CD4-positive, CD25-positive, alpha-beta regulatory T cell (primary cell): ENCODE results near the gene ACACA. TPM values are rescaled to one million over a fixed set of nuclear protein-coding genes. Genes with fewer than 3 reads are reported as not detected.
A peak's percentile ranks its signal among the peaks of the same experiment; 100 is the strongest.

ENCODE experiments used
- ATAC-seq, 2 donors: fragments of 150-1000 bp; cut with Tn5 transposase; one replicate each; pipeline ENCODE4 v1.10.0; 2021; ENCODE audit warnings: low read depth in 2 of 2, moderate number of reproducible peaks in 2 of 2, moderate library complexity in 1 of 2
- DNase-seq, 3 donors: peaks; one replicate each; pipeline versions ENCODE4 v3.0.0 to v3.0.0-alpha.2; 2012 to 2022; ENCODE audit warnings: mixed read lengths in 1 of 3
- H3K27ac ChIP-seq: one replicate; pipeline ENCODE4 v1.7.0; 2013; ENCODE audit warnings: mild to moderate bottlenecking, low read length; ENCODE audit not compliant: insufficient read depth, poor library complexity, severe bottlenecking
- H3K27me3 ChIP-seq: one replicate; pipeline ENCODE4 v1.7.0; 2013; ENCODE audit warnings: low read length; ENCODE audit not compliant: control insufficient read depth, insufficient read depth
- H3K36me3 ChIP-seq: one replicate; pipeline ENCODE4 v1.7.0; 2013; ENCODE audit warnings: mild to moderate bottlenecking, low read length, moderate library complexity; ENCODE audit not compliant: control insufficient read depth, insufficient read depth
- H3K4me1 ChIP-seq: 2 replicates; pipeline ENCODE4 v1.7.0; 2013; ENCODE audit warnings: mild to moderate bottlenecking, low read length; ENCODE audit not compliant: insufficient read depth, control insufficient read depth, poor library complexity, severe bottlenecking
- H3K4me3 ChIP-seq: one replicate; pipeline ENCODE4 v1.7.0; 2013; ENCODE audit warnings: low read depth, mild to moderate bottlenecking, low read length, moderate library complexity
- H3K9me3 ChIP-seq, 2 experiments: 1 replicate in 1 of 2; 2 replicates in 1 of 2; pipeline ENCODE4 v1.7.0; 2013; ENCODE audit warnings: low read length in 2 of 2, mild to moderate bottlenecking in 1 of 2, moderate library complexity in 1 of 2; ENCODE audit not compliant: control insufficient read depth in 2 of 2
- H3K27ac Mint-ChIP-seq, 3 donors: one replicate each; pipeline ENCODE4 v1.8.0; 2020 to 2022; ENCODE audit warnings: mild to moderate bottlenecking in 3 of 3, mixed read lengths in 3 of 3, moderate library complexity in 2 of 3
- H3K27me3 Mint-ChIP-seq: one replicate; pipeline ENCODE4 v1.8.0; 2022; ENCODE audit warnings: mild to moderate bottlenecking, mixed read lengths
- H3K36me3 Mint-ChIP-seq: one replicate; pipeline ENCODE4 v1.8.0; 2020; ENCODE audit warnings: mixed read lengths
- H3K4me1 Mint-ChIP-seq, 4 donors: one replicate each; pipeline ENCODE4 v1.8.0; 2020 to 2022; ENCODE audit warnings: mixed read lengths in 4 of 4, mild to moderate bottlenecking in 1 of 4
- H3K4me3 Mint-ChIP-seq, 4 donors: one replicate each; pipeline ENCODE4 v1.8.0; 2020 to 2022; ENCODE audit warnings: mild to moderate bottlenecking in 4 of 4, mixed read lengths in 4 of 4, moderate library complexity in 3 of 4
- H3K9me3 Mint-ChIP-seq, 7 donors: one replicate each; pipeline ENCODE4 v1.8.0; 2020 to 2022; ENCODE audit warnings: mixed read lengths in 7 of 7, mild to moderate bottlenecking in 3 of 7, moderate library complexity in 2 of 7
- polyA plus RNA-seq, 4 donors: library from polyadenylated mRNA; unstranded; fragments of 300-500 nt; fragmentation: Illumina TruSeq; gene quantifications; one replicate each; pipeline ENCODE4 v1.2.3, GENCODE V29; 2021
- total RNA-seq: library from RNA; stranded (reverse); gene quantifications from one replicate; pipeline ENCODE4 v1.2.3, GENCODE V29; 2022

The ACACA gene
- total and polyA plus RNA-seq, 5 donors from 2014 or later = 7.4 to 42.9 (median 9.6) TPM

GRCh38 chr17:37220607-37220953 lies 186.1 kb downstream of the ACACA start:
- Mint-ChIP-seq H3K27me3 (no peaks in the 10 kb centered on the region), H3K4me1 (peaks cover 0 to 4% (median 0%) of the 10 kb centered on the region in 4 donors), H3K9me3 (no peaks in the 10 kb centered on the region), H3K27ac (peak overlapping the region in 1 of 3 donors; percentile 12), H3K4me3 (no peak overlapping the region), H3K36me3 (peaks cover 34% of the 10 kb centered on the region)
- Histone ChIP-seq H3K4me3 (no peak overlapping the region), H3K27me3 (no peaks in the 10 kb centered on the region), H3K27ac (no peak overlapping the region), H3K9me3 (no peaks in the 10 kb centered on the region), H3K4me1 (no peaks in the 10 kb centered on the region), H3K36me3 (peaks cover 8% of the 10 kb centered on the region)
- peak in 2 of 3 donors; percentile 5 to 54 for DNase-seq
- no peak for ATAC-seq

GRCh38 chr17:37219876-37220606 lies 186.6 kb downstream of the ACACA start:
- Mint-ChIP-seq H3K4me1 (peaks cover 0 to 4% (median 0%) of the 10 kb centered on the region in 4 donors), H3K9me3 (no peaks in the 10 kb centered on the region), H3K27me3 (no peaks in the 10 kb centered on the region), H3K4me3 (no peak overlapping the region), H3K36me3 (peaks cover 30% of the 10 kb centered on the region), H3K27ac (peak overlapping the region in 1 of 3 donors; percentile 47)
- DNase-seq = no peak
- H3K4me3 ChIP-seq = no peak overlapping the region
- H3K27ac ChIP-seq = no peak overlapping the region
- no peaks in the 10 kb centered on the region for H3K9me3 ChIP-seq
- H3K36me3 ChIP-seq = peaks cover 6% of the 10 kb centered on the region
- no peaks in the 10 kb centered on the region for H3K4me1 ChIP-seq
- ATAC-seq = no peak
- no peaks in the 10 kb centered on the region for H3K27me3 ChIP-seq

- H3K4me3 ChIP-seq = no peak overlapping the region
- no peak overlapping the region for H3K4me3 Mint-ChIP-seq
- peaks cover 0 to 4% (median 0%) of the 10 kb centered on the region in 4 donors for H3K4me1 Mint-ChIP-seq
- no peaks in the 10 kb centered on the region for H3K9me3 Mint-ChIP-seq
- no peaks in the 10 kb centered on the region for H3K9me3 ChIP-seq
- H3K36me3 ChIP-seq = peaks cover 6% of the 10 kb centered on the region
- DNase-seq (no peak), ATAC-seq (no peak)
- H3K27me3 ChIP-seq = no peaks in the 10 kb centered on the region
- no peak overlapping the region for H3K27ac ChIP-seq
- no peaks in the 10 kb centered on the region for H3K4me1 ChIP-seq
- no peak overlapping the region for H3K27ac Mint-ChIP-seq
- H3K27me3 Mint-ChIP-seq = no peaks in the 10 kb centered on the region
- H3K36me3 Mint-ChIP-seq = peaks cover 36% of the 10 kb centered on the region
These were observed 187.8 kb downstream of the ACACA start for GRCh38 chr17:37218849-37219248.

GRCh38 chr17:37214416-37214815 lies 192.2 kb downstream of the ACACA start:
- H3K4me1 ChIP-seq = no peaks in the 10 kb centered on the region
- H3K4me1 Mint-ChIP-seq = no peaks in the 10 kb centered on the region
- no peak overlapping the region for H3K4me3 Mint-ChIP-seq
- no peak for DNase-seq
- peaks cover 23% of the 10 kb centered on the region for H3K36me3 Mint-ChIP-seq
- ATAC-seq = no peak
- no peaks in the 10 kb centered on the region for H3K9me3 Mint-ChIP-seq
- H3K27ac ChIP-seq = no peak overlapping the region
- no peaks in the 10 kb centered on the region for H3K27me3 Mint-ChIP-seq
- H3K4me3 ChIP-seq = no peak overlapping the region
- no peaks in the 10 kb centered on the region for H3K27me3 ChIP-seq
- H3K9me3 ChIP-seq = no peaks in the 10 kb centered on the region
- H3K36me3 ChIP-seq = no peaks in the 10 kb centered on the region
- H3K27ac Mint-ChIP-seq = no peak overlapping the region

- Histone ChIP-seq H3K4me3 (no peak overlapping the region), H3K27ac (no peak overlapping the region), H3K27me3 (no peaks in the 10 kb centered on the region), H3K36me3 (peaks cover under 1% of the 10 kb centered on the region), H3K9me3 (no peaks in the 10 kb centered on the region), H3K4me1 (no peaks in the 10 kb centered on the region)
- H3K27me3 Mint-ChIP-seq = no peaks in the 10 kb centered on the region
- DNase-seq (no peak), ATAC-seq (no peak)
- H3K27ac Mint-ChIP-seq = no peak overlapping the region
- H3K9me3 Mint-ChIP-seq = no peaks in the 10 kb centered on the region
- no peak overlapping the region for H3K4me3 Mint-ChIP-seq
- H3K36me3 Mint-ChIP-seq = peaks cover 24% of the 10 kb centered on the region
- no peaks in the 10 kb centered on the region for H3K4me1 Mint-ChIP-seq
These were observed 192.7 kb downstream of the ACACA start for GRCh38 chr17:37213927-37214326.

- Mint-ChIP-seq H3K4me3 (no peak overlapping the region), H3K27ac (no peak overlapping the region), H3K36me3 (peaks cover 20% of the 10 kb centered on the region), H3K27me3 (no peaks in the 10 kb centered on the region), H3K9me3 (no peaks in the 10 kb centered on the region), H3K4me1 (no peaks in the 10 kb centered on the region)
- Histone ChIP-seq H3K4me1 (no peaks in the 10 kb centered on the region), H3K4me3 (no peak overlapping the region), H3K36me3 (peaks cover 10% of the 10 kb centered on the region), H3K27ac (no peak overlapping the region), H3K27me3 (no peaks in the 10 kb centered on the region), H3K9me3 (no peaks in the 10 kb centered on the region)
- no peak for DNase-seq
- no peak for ATAC-seq
These were observed 194.5 kb downstream of the ACACA start for GRCh38 chr17:37212179-37212578.

GRCh38 chr17:37211136-37211535 lies 195.5 kb downstream of the ACACA start:
- no peak for DNase-seq
- H3K27me3 ChIP-seq = no peaks in the 10 kb centered on the region
- Mint-ChIP-seq H3K27ac (peak overlapping the region in 1 of 3 donors; percentile 23), H3K4me1 (no peaks in the 10 kb centered on the region), H3K4me3 (no peak overlapping the region), H3K36me3 (peaks cover 19% of the 10 kb centered on the region), H3K9me3 (no peaks in the 10 kb centered on the region), H3K27me3 (no peaks in the 10 kb centered on the region)
- no peaks in the 10 kb centered on the region for H3K4me1 ChIP-seq
- peaks cover 14% of the 10 kb centered on the region for H3K36me3 ChIP-seq
- H3K9me3 ChIP-seq = no peaks in the 10 kb centered on the region
- no peak overlapping the region for H3K4me3 ChIP-seq
- ATAC-seq = no peak
- no peak overlapping the region for H3K27ac ChIP-seq

GRCh38 chr17:37207103-37207502 lies 199.5 kb downstream of the ACACA start:
- no peaks in the 10 kb centered on the region for H3K27me3 Mint-ChIP-seq
- Histone ChIP-seq H3K27me3 (no peaks in the 10 kb centered on the region), H3K4me1 (no peaks in the 10 kb centered on the region), H3K9me3 (no peaks in the 10 kb centered on the region), H3K27ac (no peak overlapping the region), H3K36me3 (peaks cover 26% of the 10 kb centered on the region), H3K4me3 (no peak overlapping the region)
- H3K4me3 Mint-ChIP-seq = no peak overlapping the region
- H3K9me3 Mint-ChIP-seq = no peaks in the 10 kb centered on the region
- H3K27ac Mint-ChIP-seq = no peak overlapping the region
- ATAC-seq (no peak), DNase-seq (no peak)
- peaks cover 18% of the 10 kb centered on the region for H3K36me3 Mint-ChIP-seq
- H3K4me1 Mint-ChIP-seq = no peaks in the 10 kb centered on the region
